Adrenal gland (tissue), 12 donors: ENCODE measurements around the gene COL20A1. TPM values are rescaled to one million over a fixed set of nuclear protein-coding genes. Genes with fewer than 3 reads are reported as not detected.

ENCODE experiments used
- DNase-seq, 7 donors: peaks; one replicate each; pipeline ENCODE4 v3.0.0-alpha.2; 2019 to 2020
- H3K27ac ChIP-seq, 5 donors: fragments of 200-600 bp; sonication (generic) in 4 of 5; 1 replicate in 3 of 5; 2 replicates in 2 of 5; pipeline versions ENCODE4 v1.5.1 to v1.8.0; 2016 to 2020; ENCODE audit warnings: mild to moderate bottlenecking in 1 of 5
- H3K27me3 ChIP-seq: fragments of 200-600 bp; 2 replicates; pipeline ENCODE4 v1.8.0; 2021
- H3K36me3 ChIP-seq, 2 donors: fragments of 200-600 bp; replicated peaks in 1 of 2; 1 replicate in 1 of 2; 2 replicates in 1 of 2; pipeline versions ENCODE4 v1.5.1 to v1.8.0; 2018 to 2022
- H3K4me1 ChIP-seq, 2 donors: fragments of 200-600 bp; replicated peaks in 1 of 2; 1 replicate in 1 of 2; 2 replicates in 1 of 2; pipeline versions ENCODE4 v1.5.1 to v1.8.0; 2018 to 2021
- H3K4me3 ChIP-seq, 4 donors: fragments of 200-600 bp; sonication (generic) in 3 of 4; one replicate each; pipeline ENCODE4 v1.5.1; 2016 to 2018
- H3K9me3 ChIP-seq, 3 donors: fragments of 200-600 bp; sonication (generic) in 1 of 3; replicated peaks in 1 of 3; 1 replicate in 2 of 3; 2 replicates in 1 of 3; pipeline versions ENCODE4 v1.5.1 to v1.8.0; 2016 to 2021
- CTCF ChIP-seq, 6 experiments: fragments of 450-650 bp in 4 of 6; fragments of 200-600 bp in 2 of 6; sonication (generic) in 1 of 6; IDR thresholded peaks; 1 replicate in 5 of 6; 2 replicates in 1 of 6; pipeline versions ENCODE4 v1.5.1 to v1.8.0; 2016 to 2021; ENCODE audit warnings: antibody characterized with exemption in 6 of 6, mild to moderate bottlenecking in 2 of 6, moderate library complexity in 1 of 6
- POLR2A ChIP-seq, 2 donors: fragments of 450-650 bp; IDR thresholded peaks; one replicate each; pipeline ENCODE4 v1.6.1; 2017; ENCODE audit warnings: antibody characterized with exemption in 2 of 2, mild to moderate bottlenecking in 2 of 2, moderate library complexity in 1 of 2
- WGBS, 4 donors: extraction: QIAGEN DNeasy Blood & Tissue Kit in 2 of 4; methylation state at CpG; one replicate each; pipeline versions ENCODE4 v1.1.5 to v1.1.7; 2013 to 2017; 5-methylcytosine and 5-hydroxymethylcytosine counted together
- intact Hi-C, 2 donors: fragments of 100-400 bp; cut with DNase I; formaldehyde crosslinking; loops; one replicate each; pipeline versions ENCODE4 v1.14.1 to v1.15.0; 2022 to 2023
- polyA plus RNA-seq, 3 donors: library from polyadenylated mRNA; stranded (reverse); fragments of 200-250 nt in 2 of 3; fragments of 350-450 nt in 1 of 3; fragmentation: Illumina TruSeq in 1 of 3; extraction: RNeasy Lipid Tissue Mini Kit (QIAGEN cat#74804) in 1 of 3; gene quantifications; one replicate each; pipeline ENCODE4 v1.2.3, GENCODE V29; 2013 to 2014
- total RNA-seq, 9 donors: library from RNA; depleted of rRNA in 4 of 9; stranded (reverse); fragments of >200 nt in 4 of 9; fragments of 120-200 nt in 1 of 9; fragmentation: NEBNext Ultra II Directional in 1 of 9; extraction: Animal tissue kit (Norgen Biotek cat#: 25700) in 1 of 9; gene quantifications; one replicate each; pipeline versions ENCODE4 v1.1.0 to v1.2.4, GENCODE V29; 2013 to 2023
- donor health status: healthy with polysubstance abuse.
- donor health status: Bipolar disorder and iron deficiency.
- donor health status: DM: yes; HTN: yes; CAD: no.
- donor health status: DM: no; HTN: no; CAD: no.
- donor health status: DM: no; HTN: no; CAD: no.
- donor health status: DM: yes; HTN: yes; CAD: no.

Gene COL20A1
- total and polyA plus RNA-seq, 12 donors, result 0.09 to 0.97 (median 0.26) TPM; not detected in 6

GRCh38 chr20:63283397-63284082 lies 9.4 kb upstream of the COL20A1 start:
- Histone ChIP-seq H3K9me3 (no peaks in the 10 kb centered on the region), H3K27me3 (no peaks in the 10 kb centered on the region), H3K36me3 (peaks cover 0 to 74% of the 10 kb centered on the region in 2 donors), H3K4me1 (no peaks in the 10 kb centered on the region), H3K4me3 (no peak overlapping the region), H3K27ac (no peak overlapping the region)
- intact Hi-C loops, result no loop called here
- 89 to 96% (median 94%) methylated on average over 26 to 33 of the region's 33 CpGs for WGBS, 4 donors
- TF ChIP-seq CTCF (IDR thresholded peaks at IDR 0.05), result no peak
- TF ChIP-seq POLR2A (IDR thresholded peaks at IDR 0.05), result no peak
- DNase-seq, result no peak

- no peak for DNase-seq
- Histone ChIP-seq H3K36me3 (peaks cover 0 to 69% of the 10 kb centered on the region in 2 donors), H3K9me3 (no peaks in the 10 kb centered on the region), H3K4me3 (no peak overlapping the region), H3K27me3 (no peaks in the 10 kb centered on the region), H3K4me1 (no peaks in the 10 kb centered on the region), H3K27ac (no peak overlapping the region)
- intact Hi-C loops, result no loop called here
- TF ChIP-seq POLR2A (IDR thresholded peaks at IDR 0.05), result no peak
- WGBS, 4 donors, result 79 to 93% (median 80%) methylated on average over 7 to 14 of the region's 14 CpGs
Observed at GRCh38 chr20:63284083-63284440, 8.9 kb upstream of the COL20A1 start.

GRCh38 chr20:63284544-63284949 lies 8.4 kb upstream of the COL20A1 start:
- DNase-seq, result no peak
- intact Hi-C loops, result no loop called here
- no peaks in the 10 kb centered on the region for H3K9me3 ChIP-seq
- no peak overlapping the region for H3K27ac ChIP-seq
- H3K4me1 ChIP-seq, result no peaks in the 10 kb centered on the region
- H3K36me3 ChIP-seq, result peaks cover 0 to 64% of the 10 kb centered on the region in 2 donors
- H3K4me3 ChIP-seq, result no peak overlapping the region
- TF ChIP-seq CTCF (IDR thresholded peaks at IDR 0.05), result no peak
- no peak for TF ChIP-seq POLR2A (IDR thresholded peaks at IDR 0.05)
- 75 to 100% (median 88%) methylated on average over 3 to 25 of the region's 25 CpGs for WGBS, 4 donors
- H3K27me3 ChIP-seq, result no peaks in the 10 kb centered on the region

- Histone ChIP-seq H3K36me3 (peaks cover 0 to 59% of the 10 kb centered on the region in 2 donors), H3K4me3 (no peak overlapping the region), H3K9me3 (no peaks in the 10 kb centered on the region), H3K4me1 (no peaks in the 10 kb centered on the region), H3K27ac (no peak overlapping the region), H3K27me3 (no peaks in the 10 kb centered on the region)
- intact Hi-C loops, result no loop called here
- no peak for TF ChIP-seq CTCF (IDR thresholded peaks at IDR 0.05)
- no peak for TF ChIP-seq POLR2A (IDR thresholded peaks at IDR 0.05)
- WGBS, 4 donors, result 83 to 89% (median 86%) methylated on average over 8 to 13 of the region's 13 CpGs
- DNase-seq, result no peak
Observed at GRCh38 chr20:63284981-63285524, 7.9 kb upstream of the COL20A1 start.
